Activated CD8-positive, alpha-beta T cell treated with anti-CD3 and anti-CD28 coated beads for 36 hours (primary cell): ENCODE data around the gene ABCA4. TPM values are rescaled to one million over a fixed set of nuclear protein-coding genes. Genes with fewer than 3 reads are reported as not detected.
"Not testable (repeated sequence)": the region's sequence is repeated elsewhere in the genome, so short reads cannot be mapped to it uniquely, and the experiment has no call there.

Experiments used
- ATAC-seq: fragments of 200-7000 bp; cut with Tn5 transposase; one replicate; pipeline ENCODE4 v1.10.0; 2021; ENCODE audit warnings: mild to moderate bottlenecking, moderate library complexity
- CTCF ChIA-PET: fragments of 350-600 bp; sonication (Branson Sonifier 250); formaldehyde crosslinking; loops from one replicate; lab custom pipeline; 2021; ENCODE audit warnings: antibody characterized with exemption; lab: Charles Lee
- POLR2A ChIA-PET: fragments of 350-600 bp; sonication (Branson Sonifier 250); formaldehyde crosslinking; loops from one replicate; lab custom pipeline; 2021; ENCODE audit warnings: antibody characterized with exemption; lab: Charles Lee
- DNase-seq: peaks from one replicate; pipeline ENCODE4 v3.0.0-alpha.2; 2020
- H3K27ac Mint-ChIP-seq: one replicate; pipeline ENCODE4 v1.8.0; 2021; ENCODE audit warnings: mild to moderate bottlenecking, mixed read lengths
- H3K27me3 Mint-ChIP-seq: one replicate; pipeline ENCODE4 v1.8.0; 2021; ENCODE audit warnings: mixed read lengths
- H3K36me3 Mint-ChIP-seq: one replicate; pipeline ENCODE4 v1.8.0; 2021; ENCODE audit warnings: low read depth, mixed read lengths
- H3K4me1 Mint-ChIP-seq: one replicate; pipeline ENCODE4 v1.8.0; 2021; ENCODE audit warnings: low read depth, mixed read lengths
- H3K4me3 Mint-ChIP-seq: one replicate; pipeline ENCODE4 v1.8.0; 2021; ENCODE audit warnings: mild to moderate bottlenecking, moderate library complexity, mixed read lengths
- H3K9me3 Mint-ChIP-seq: one replicate; pipeline ENCODE4 v1.8.0; 2021; ENCODE audit warnings: mixed read lengths
- CTCF ChIP-seq: fragments of 200-600 bp; IDR thresholded peaks from one replicate; pipeline ENCODE4 v1.8.0; 2022; ENCODE audit warnings: antibody characterized with exemption, mild to moderate bottlenecking
- intact Hi-C: fragments of 100-400 bp; cut with micrococcal nuclease; formaldehyde crosslinking; loops from one replicate; pipeline ENCODE4 v1.10.0; 2022
- total RNA-seq, 2 experiments: library from RNA; stranded (reverse); gene quantifications; one replicate each; pipeline ENCODE4 v1.2.3, GENCODE V29; 2021

ABCA4 gene
- total RNA-seq, 2 experiments from 2014 or later: not detected

- H3K36me3 Mint-ChIP-seq: no peaks in the 10 kb centered on the region
- no peak for TF ChIP-seq CTCF
- H3K9me3 Mint-ChIP-seq: peaks cover 2% of the 10 kb centered on the region
- H3K4me1 Mint-ChIP-seq: no peaks in the 10 kb centered on the region
- ATAC-seq (no peak), DNase-seq (no peak)
- peaks cover 2% of the 10 kb centered on the region for H3K27me3 Mint-ChIP-seq
- ChIA-PET CTCF (no interaction called here), POLR2A (no interaction called here)
- no peak overlapping the region for H3K27ac Mint-ChIP-seq
- intact Hi-C loops: no loop called here
- H3K4me3 Mint-ChIP-seq: no peak overlapping the region
Observed at GRCh38 chr1:94156096-94156625, 35.2 kb upstream of the ABCA4 start.

DNA sequence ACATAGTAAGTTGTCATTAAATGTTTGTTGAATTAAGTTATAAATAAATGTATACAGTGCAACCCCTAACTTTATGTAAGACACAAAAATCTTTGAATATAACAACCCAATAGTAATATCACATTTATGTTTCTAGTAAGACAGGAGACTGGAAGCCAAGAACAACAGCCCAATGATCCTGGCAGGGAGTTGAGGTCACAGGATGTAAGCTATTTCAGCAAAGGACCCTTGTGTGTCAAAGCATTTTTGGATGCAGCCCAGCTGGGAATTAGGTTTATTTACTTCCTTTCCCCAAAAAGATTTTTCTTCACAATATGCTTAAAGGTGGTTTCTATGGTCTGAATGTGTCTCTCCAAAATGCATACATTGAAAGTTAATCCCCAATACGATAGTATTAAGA, 34.0 kb upstream of the ABCA4 start:
- no peak for DNase-seq
- peaks cover 2% of the 10 kb centered on the region for H3K9me3 Mint-ChIP-seq
- ChIA-PET CTCF (no interaction called here), POLR2A (no interaction called here)
- H3K27me3 Mint-ChIP-seq: no peaks in the 10 kb centered on the region
- intact Hi-C loops: no loop called here
- no peak overlapping the region for H3K4me3 Mint-ChIP-seq
- no peak for ATAC-seq
- H3K36me3 Mint-ChIP-seq: no peaks in the 10 kb centered on the region
- no peak overlapping the region for H3K27ac Mint-ChIP-seq
- no peaks in the 10 kb centered on the region for H3K4me1 Mint-ChIP-seq
- TF ChIP-seq CTCF: no peak

DNA sequence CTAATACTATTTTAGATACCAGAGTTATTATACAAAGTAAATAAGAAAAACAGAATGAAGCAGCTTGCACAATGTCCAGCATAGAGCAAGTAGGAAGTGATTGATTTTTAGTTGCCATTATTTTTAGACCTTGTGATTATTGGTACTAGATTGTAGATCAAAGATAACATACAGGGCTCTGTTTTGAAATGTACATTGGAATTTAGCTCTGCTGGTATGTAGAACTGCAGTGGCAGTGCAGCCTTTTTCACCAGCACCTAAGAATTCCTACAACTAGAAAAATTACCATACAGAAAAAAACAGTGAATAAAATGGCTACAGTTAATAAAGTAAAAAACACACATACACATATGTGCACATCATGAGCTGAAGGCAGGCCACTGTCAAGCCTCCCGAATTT, 32.2 kb upstream of the ABCA4 start:
- POLR2A ChIA-PET: no interaction called here
- DNase-seq (no peak), ATAC-seq (no peak)
- CTCF ChIA-PET: no interaction called here
- peaks cover 2% of the 10 kb centered on the region for H3K9me3 Mint-ChIP-seq
- intact Hi-C loops: no loop called here
- H3K36me3 Mint-ChIP-seq: no peaks in the 10 kb centered on the region
- H3K4me3 Mint-ChIP-seq: no peak overlapping the region
- H3K27ac Mint-ChIP-seq: no peak overlapping the region
- no peak for TF ChIP-seq CTCF
- H3K4me1 Mint-ChIP-seq: no peaks in the 10 kb centered on the region
- H3K27me3 Mint-ChIP-seq: no peaks in the 10 kb centered on the region

GRCh38 chr1:94149166-94149565, 28.2 kb upstream of the ABCA4 start:
- H3K36me3 Mint-ChIP-seq, H3K27ac Mint-ChIP-seq, intact Hi-C loops, DNase-seq, H3K27me3 Mint-ChIP-seq, H3K4me3 Mint-ChIP-seq, ATAC-seq, H3K4me1 Mint-ChIP-seq, POLR2A ChIA-PET, H3K9me3 Mint-ChIP-seq: not testable (repeated sequence)
- CTCF ChIA-PET: interaction anchor here (1.1 to 1.3 kb wide), 2 partner anchors 87 to 187 kb away, joined by 3 to 5 read pairs; no protein-coding TSS in a partner anchor

DNA sequence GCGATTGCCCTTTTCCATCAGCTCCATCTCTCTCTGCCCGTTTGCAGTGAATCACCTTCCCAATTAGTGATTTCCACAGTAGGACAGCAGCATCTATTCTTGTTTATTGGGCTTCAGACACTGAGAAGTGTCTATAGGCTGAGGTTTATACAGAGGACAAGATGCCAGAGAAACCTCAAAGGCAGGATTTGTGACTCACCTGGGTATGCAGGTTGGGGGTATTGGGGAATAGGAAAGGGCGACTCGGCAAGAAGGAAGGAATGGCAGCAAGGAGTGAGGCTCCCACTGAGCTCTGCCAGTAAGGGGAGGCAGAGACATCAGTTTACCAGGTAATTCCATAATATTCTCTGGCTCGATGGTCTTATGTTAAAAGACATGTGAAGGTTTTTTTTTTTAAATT, 25.3 kb upstream of the ABCA4 start:
- Mint-ChIP-seq H3K4me3 (no peak overlapping the region), H3K9me3 (no peaks in the 10 kb centered on the region), H3K27me3 (peaks cover 2% of the 10 kb centered on the region), H3K4me1 (no peaks in the 10 kb centered on the region), H3K36me3 (no peaks in the 10 kb centered on the region), H3K27ac (no peak overlapping the region)
- no peak for ATAC-seq
- no peak for TF ChIP-seq CTCF
- POLR2A ChIA-PET: no interaction called here
- DNase-seq: no peak
- intact Hi-C loops: no loop called here
- CTCF ChIA-PET: no interaction called here

GRCh38 chr1:94144836-94145235, 23.9 kb upstream of the ABCA4 start:
- POLR2A ChIA-PET: no interaction called here
- DNase-seq (no peak), ATAC-seq (no peak)
- H3K4me3 Mint-ChIP-seq: no peak overlapping the region
- no peak overlapping the region for H3K27ac Mint-ChIP-seq
- no peaks in the 10 kb centered on the region for H3K9me3 Mint-ChIP-seq
- no peak for TF ChIP-seq CTCF
- H3K4me1 Mint-ChIP-seq: no peaks in the 10 kb centered on the region
- CTCF ChIA-PET: no interaction called here
- no peaks in the 10 kb centered on the region for H3K36me3 Mint-ChIP-seq
- peaks cover 2% of the 10 kb centered on the region for H3K27me3 Mint-ChIP-seq
- intact Hi-C loops: no loop called here
